ENCODE measurements around the gene IL12RB1.
"Not testable (repeated sequence)": the region's sequence is repeated elsewhere in the genome, so short reads cannot be mapped to it uniquely, and the experiment has no call there.

The IL12RB1 gene

GRCh38 chr19:18110609-18111232 is 24.0 kb upstream of the IL12RB1 start:
- DNase-seq (ENCODE audit: low spot score) = no peak

GRCh38 chr19:18109733-18110608 is 23.2 kb upstream of the IL12RB1 start:
- no peak for DNase-seq (ENCODE audit: low spot score)

GRCh38 chr19:18109341-18109732 is 22.6 kb upstream of the IL12RB1 start:
- no peak for DNase-seq (ENCODE audit: low spot score)

- DNase-seq (ENCODE audit: low spot score) = no peak
Observed at GRCh38 chr19:18108897-18109296, 22.2 kb upstream of the IL12RB1 start.

GRCh38 chr19:18107235-18107634 is 20.5 kb upstream of the IL12RB1 start:
- DNase-seq (ENCODE audit: low spot score) = no peak

DNA sequence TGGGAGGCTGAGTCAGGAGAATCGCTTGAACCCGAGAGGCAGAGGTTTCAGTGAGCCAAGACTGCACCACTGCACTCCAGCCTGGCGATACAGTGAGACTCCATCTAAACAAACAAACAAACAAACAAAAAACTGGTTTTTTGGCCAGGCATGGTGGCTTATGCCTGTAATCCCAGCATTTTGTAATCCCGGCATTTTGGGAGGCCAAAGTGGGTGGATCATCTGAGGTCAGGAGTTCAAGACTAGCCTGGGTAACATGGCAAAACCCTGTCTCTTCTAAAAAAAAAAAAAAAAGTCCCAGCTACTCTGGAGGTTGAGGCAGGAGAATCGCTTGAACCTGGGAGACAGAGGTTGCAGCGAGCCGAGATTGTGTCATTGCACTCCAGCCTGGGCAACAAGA is 18.5 kb upstream of the IL12RB1 start:
- DNase-seq (ENCODE audit: low spot score) = not testable (repeated sequence)

GRCh38 chr19:18104793-18105131 is 18.0 kb upstream of the IL12RB1 start:
- no peak for DNase-seq (ENCODE audit: low spot score)

- DNase-seq (ENCODE audit: low spot score) = no peak
Observed at GRCh38 chr19:18102916-18103542, 16.3 kb upstream of the IL12RB1 start.

DNA sequence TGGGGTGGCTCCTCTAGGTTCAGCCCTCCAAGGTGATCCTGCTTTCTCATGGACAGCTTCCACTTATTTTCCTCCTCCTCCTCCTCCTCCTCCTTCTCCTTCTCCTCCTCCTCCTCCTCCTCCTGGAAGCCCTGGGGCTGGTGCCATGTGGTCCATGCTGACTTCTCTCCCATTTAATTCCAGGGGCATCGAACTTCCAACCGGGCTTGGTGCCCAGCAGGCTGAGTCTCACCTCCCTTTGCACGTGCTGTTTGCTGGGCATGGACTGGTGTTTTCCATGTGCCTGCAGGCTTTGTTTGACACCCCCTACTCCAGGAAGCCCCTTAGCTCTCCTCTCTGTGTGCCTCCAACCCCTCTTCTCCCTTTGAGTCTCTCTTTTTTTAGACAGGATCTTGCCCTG is 14.5 kb upstream of the IL12RB1 start:
- DNase-seq (ENCODE audit: low spot score) = no peak

DNA sequence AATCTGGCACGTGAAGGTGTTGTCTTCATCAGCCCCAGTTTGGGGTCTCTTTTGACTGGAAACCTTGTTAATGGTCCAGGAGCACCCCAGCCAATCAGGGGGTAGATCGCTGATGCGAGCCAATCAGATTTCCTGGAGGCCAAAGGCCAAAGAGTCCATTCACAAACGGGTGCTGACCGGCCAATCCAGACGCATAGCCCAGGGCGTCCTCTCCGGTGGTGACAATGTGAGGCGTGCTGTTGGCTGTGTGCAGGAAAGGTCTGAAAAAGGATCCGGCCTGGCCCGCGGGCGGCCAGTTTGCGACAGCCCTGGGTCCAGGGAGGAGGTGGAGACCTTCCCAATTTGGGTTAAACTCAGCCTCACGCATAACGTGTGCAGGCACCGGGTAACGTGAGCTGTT is 14.0 kb upstream of the IL12RB1 start:
- DNase-seq (ENCODE audit: low spot score) = no peak

- DNase-seq (ENCODE audit: low spot score) = no peak
Observed at GRCh38 chr19:18099623-18099995, 12.9 kb upstream of the IL12RB1 start.

DNA sequence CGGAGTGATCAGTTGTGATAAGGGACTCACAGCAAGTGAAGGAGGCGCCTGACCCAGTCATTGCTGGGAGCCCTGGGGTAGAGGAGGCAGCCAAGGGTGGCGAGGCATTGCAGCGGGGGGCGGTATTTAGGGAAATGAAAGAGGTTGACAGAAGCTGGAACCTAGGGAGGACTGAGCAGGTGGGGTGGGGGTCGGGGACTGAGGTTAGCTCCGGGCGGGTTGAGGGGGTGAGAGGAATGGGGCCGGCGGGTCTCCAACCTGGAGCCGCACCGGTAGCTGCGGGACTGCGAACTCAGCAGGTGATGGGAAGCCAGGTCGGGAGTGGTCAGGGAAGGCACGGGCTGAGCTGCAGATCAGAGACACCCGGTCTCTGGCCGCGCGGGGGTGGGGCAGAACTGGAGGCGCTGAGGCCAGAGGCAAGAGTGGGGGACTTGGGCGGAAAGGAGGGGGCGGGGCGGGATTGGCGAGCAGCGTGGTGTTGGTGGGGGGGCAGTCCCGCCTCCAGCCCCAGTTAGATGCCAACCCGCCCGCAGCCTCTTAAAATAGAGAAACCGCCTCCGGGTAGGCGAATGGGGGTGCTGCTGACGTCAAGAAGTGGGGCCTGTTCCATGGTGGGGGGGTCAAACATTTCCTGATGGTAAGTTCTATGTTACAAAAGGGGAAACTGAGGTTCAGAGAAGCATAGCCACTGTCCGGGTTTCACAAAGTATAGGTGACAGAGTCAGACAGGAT is 12.3 kb upstream of the IL12RB1 start:
- DNase-seq (ENCODE audit: low spot score) = no peak

- no peak for DNase-seq (ENCODE audit: low spot score)
Observed at GRCh38 chr19:18097993-18098890, 11.5 kb upstream of the IL12RB1 start.

GRCh38 chr19:18097217-18097992 is 10.7 kb upstream of the IL12RB1 start, which contains the start of gene MAST3:
MAST3 (plus strand) TSS chr19:18097778; CDS start chr19:18097793, 15 bp downstream.
- peak; percentile 92 for DNase-seq (ENCODE audit: low spot score)

- no peak for DNase-seq (ENCODE audit: low spot score)
Observed at GRCh38 chr19:18096258-18096657, 9.5 kb upstream of the IL12RB1 start.

DNA sequence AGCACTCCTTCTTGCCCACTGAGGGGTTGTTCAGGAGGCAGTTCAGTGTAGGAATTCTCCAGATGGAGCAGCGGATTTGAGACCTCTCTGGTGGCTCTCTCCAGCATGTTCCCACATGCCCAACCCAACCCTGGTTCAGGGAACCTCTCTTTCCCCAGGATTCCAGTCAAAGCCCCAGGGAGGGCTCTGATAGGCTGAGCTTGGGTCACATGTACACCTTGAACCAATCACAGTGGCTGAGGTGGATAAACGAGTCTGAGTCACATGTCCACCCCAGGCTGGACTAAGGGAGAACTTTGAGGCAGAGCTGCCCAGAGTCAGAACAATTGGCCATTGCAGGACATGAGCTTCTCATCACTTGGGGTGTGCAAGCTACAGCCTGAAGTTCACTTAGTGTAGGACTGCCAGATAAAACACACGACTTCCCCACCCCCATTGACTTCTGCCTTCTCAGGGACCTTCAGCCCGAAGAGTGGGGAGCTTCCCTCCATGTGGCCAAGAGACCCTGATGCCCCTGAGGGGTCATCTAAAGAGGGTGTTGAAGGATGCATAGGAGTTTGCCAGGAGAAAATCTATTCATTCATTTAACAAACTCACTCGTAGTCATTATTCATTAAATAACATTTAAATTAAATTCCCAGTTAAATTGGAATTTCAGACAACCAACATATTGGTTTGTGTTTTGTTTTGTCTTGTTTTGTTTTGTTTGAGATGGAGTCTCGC is 6.9 kb upstream of the IL12RB1 start:
- no peak for DNase-seq (ENCODE audit: low spot score)

- no peak for DNase-seq (ENCODE audit: low spot score)
Observed at GRCh38 chr19:18091217-18091608, 4.5 kb upstream of the IL12RB1 start.

- no peak for DNase-seq (ENCODE audit: low spot score)
Observed at GRCh38 chr19:18090545-18091216, 3.9 kb upstream of the IL12RB1 start.

- DNase-seq (ENCODE audit: low spot score) = no peak
Observed at GRCh38 chr19:18089726-18090125, 3.0 kb upstream of the IL12RB1 start.

Measured in COLO829 (cell line).